HEK293 (cell line): ENCODE data around the gene NASP.
A peak's percentile ranks its signal among the peaks of the same experiment; 100 is the strongest.

Experiments used
- IKZF3 ChIP-seq: fragments of 450-650 bp; IDR thresholded peaks from 2 replicates; pipeline ENCODE4 v1.5.0; 2018; ENCODE audit warnings: missing biosample characterization, mild to moderate bottlenecking, missing genetic modification characterization, moderate library complexity
- SETDB1 ChIP-seq: IDR thresholded peaks from one replicate; pipeline ENCODE4 v1.6.1; 2017; ENCODE audit warnings: mild to moderate bottlenecking, low read length, moderate library complexity, mixed read lengths; ENCODE audit not compliant: insufficient read length
- TCF7L2 ChIP-seq: IDR thresholded peaks from 2 replicates; pipeline ENCODE4 v1.6.1; 2011; ENCODE audit warnings: low read depth, mild to moderate bottlenecking, inconsistent platforms, low read length, moderate library complexity, borderline replicate concordance
- WT1 ChIP-seq: fragments of 450-650 bp; formaldehyde crosslinking; IDR thresholded peaks from 2 replicates; pipeline ENCODE4 v1.5.1; 2016; ENCODE audit warnings: missing biosample characterization, missing genetic modification characterization
- YY2 ChIP-seq: fragments of 450-650 bp; formaldehyde crosslinking; IDR thresholded peaks from 2 replicates; pipeline ENCODE4 v1.5.1; 2016; ENCODE audit warnings: missing biosample characterization, missing genetic modification characterization
- ZBTB17 ChIP-seq: fragments of 450-650 bp; formaldehyde crosslinking; IDR thresholded peaks from 2 replicates; pipeline ENCODE4 v1.5.1; 2016; ENCODE audit warnings: missing biosample characterization, missing genetic modification characterization
- ZFHX2 ChIP-seq: fragments of 450-650 bp; formaldehyde crosslinking; conservative IDR thresholded peaks from 2 replicates; pipeline ENCODE4 v1.5.1; 2016; ENCODE audit warnings: missing biosample characterization, missing genetic modification characterization
- ZNF146 ChIP-seq: fragments of 450-650 bp; formaldehyde crosslinking; IDR thresholded peaks from 2 replicates; pipeline ENCODE4 v1.5.1; 2016; ENCODE audit warnings: missing biosample characterization, missing genetic modification characterization
- ZNF274 ChIP-seq, 2 experiments: fragments of 200-500 bp in 1 of 2; fragments of 450-650 bp in 1 of 2; sonication (Bioruptor generic) in 1 of 2; formaldehyde crosslinking in 1 of 2; IDR thresholded peaks; 2 replicates each; pipeline versions ENCODE4 v1.5.1 to v1.6.1; 2014 to 2016; ENCODE audit warnings: borderline replicate concordance in 1 of 2, inconsistent platforms in 1 of 2, low read length in 1 of 2, missing biosample characterization in 1 of 2, missing genetic modification characterization in 1 of 2
- ZNF311 ChIP-seq: fragments of 450-650 bp; formaldehyde crosslinking; IDR thresholded peaks from 2 replicates; pipeline ENCODE4 v1.5.1; 2017; ENCODE audit warnings: missing biosample characterization, missing genetic modification characterization, borderline replicate concordance
- ZNF354C ChIP-seq: fragments of 450-650 bp; formaldehyde crosslinking; IDR thresholded peaks from 2 replicates; pipeline ENCODE4 v1.5.1; 2016; ENCODE audit warnings: missing biosample characterization, missing genetic modification characterization, low read depth, borderline replicate concordance
- ZNF416 ChIP-seq: fragments of 450-650 bp; formaldehyde crosslinking; IDR thresholded peaks from 2 replicates; pipeline ENCODE4 v1.5.1; 2016; ENCODE audit warnings: missing biosample characterization, missing genetic modification characterization
- ZNF621 ChIP-seq: fragments of 450-650 bp; formaldehyde crosslinking; IDR thresholded peaks from 2 replicates; pipeline ENCODE4 v1.5.1; 2017; ENCODE audit warnings: missing biosample characterization, missing genetic modification characterization
- ZNF660 ChIP-seq: fragments of 450-650 bp; IDR thresholded peaks from 2 replicates; pipeline ENCODE4 v1.5.1; 2018; ENCODE audit warnings: missing biosample characterization, mild to moderate bottlenecking, missing genetic modification characterization
- ZNF792 ChIP-seq: fragments of 450-650 bp; formaldehyde crosslinking; IDR thresholded peaks from 2 replicates; pipeline ENCODE4 v1.5.1; 2016; ENCODE audit warnings: missing biosample characterization, missing genetic modification characterization
- TF ChIP-seq, protein P1 (sequence below): fragments of 450-650 bp; formaldehyde crosslinking; IDR thresholded peaks from 2 replicates; pipeline ENCODE4 v1.5.1; 2016; ENCODE audit warnings: missing biosample characterization, missing genetic modification characterization
- TF ChIP-seq, protein P2 (sequence below): fragments of 450-650 bp; formaldehyde crosslinking; IDR thresholded peaks from 2 replicates; pipeline ENCODE4 v1.5.1; 2016; ENCODE audit warnings: missing biosample characterization, missing genetic modification characterization
- TF ChIP-seq, protein P3 (sequence below): fragments of 450-650 bp; formaldehyde crosslinking; IDR thresholded peaks from 2 replicates; pipeline ENCODE4 v1.5.1; 2016; ENCODE audit warnings: missing biosample characterization, missing genetic modification characterization
- TF ChIP-seq, protein P4 (sequence below): fragments of 450-650 bp; formaldehyde crosslinking; IDR thresholded peaks from 2 replicates; pipeline ENCODE4 v1.5.1; 2016; ENCODE audit warnings: missing biosample characterization, missing genetic modification characterization, low read depth
- TF ChIP-seq, protein P5 (sequence below): fragments of 450-650 bp; formaldehyde crosslinking; IDR thresholded peaks from 2 replicates; pipeline ENCODE4 v1.5.1; 2017; ENCODE audit warnings: missing biosample characterization, missing genetic modification characterization
- TF ChIP-seq, protein P6 (sequence below): fragments of 450-650 bp; formaldehyde crosslinking; IDR thresholded peaks from 2 replicates; pipeline ENCODE4 v1.5.0; 2017; ENCODE audit warnings: missing biosample characterization, missing genetic modification characterization, borderline replicate concordance
- TF ChIP-seq, protein P7 (sequence below): fragments of 450-650 bp; formaldehyde crosslinking; IDR thresholded peaks from 2 replicates; pipeline ENCODE4 v1.5.1; 2016; ENCODE audit warnings: missing biosample characterization, missing genetic modification characterization, borderline replicate concordance

Gene NASP

DNA sequence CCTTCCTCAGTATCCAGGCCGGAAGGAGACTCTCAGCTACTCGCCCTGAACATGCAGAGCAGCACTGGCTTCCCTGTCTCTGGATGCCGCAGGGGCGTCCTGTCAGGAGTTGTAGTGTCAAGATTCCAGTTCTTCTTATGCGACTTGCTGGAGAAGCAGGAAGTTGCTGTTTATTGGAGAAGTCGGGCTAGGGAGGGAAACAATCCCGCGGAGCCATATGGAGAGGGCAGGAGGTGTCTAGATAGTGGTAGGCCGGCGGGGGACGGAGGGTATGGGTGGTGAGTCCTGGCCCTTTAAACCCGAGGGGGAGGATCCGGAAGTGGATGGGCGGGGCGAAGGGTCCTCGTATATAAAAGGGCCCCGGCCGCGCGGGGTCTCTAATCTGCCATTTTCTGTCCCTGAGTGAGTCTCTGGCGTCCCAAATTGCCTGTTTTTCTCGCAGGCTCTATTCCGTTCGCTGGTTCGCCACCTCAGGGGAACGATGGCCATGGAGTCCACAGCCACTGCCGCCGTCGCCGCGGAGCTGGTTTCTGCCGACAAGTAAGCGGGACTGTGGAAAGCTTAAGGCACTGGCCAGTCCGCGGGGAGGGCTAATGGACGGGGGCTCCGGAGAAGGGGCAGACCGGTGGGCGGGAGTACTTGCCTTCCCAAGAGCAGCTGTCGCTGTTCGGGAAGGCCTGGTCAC is at the start of gene NASP (continued):
- TF ChIP-seq, protein P1, sequence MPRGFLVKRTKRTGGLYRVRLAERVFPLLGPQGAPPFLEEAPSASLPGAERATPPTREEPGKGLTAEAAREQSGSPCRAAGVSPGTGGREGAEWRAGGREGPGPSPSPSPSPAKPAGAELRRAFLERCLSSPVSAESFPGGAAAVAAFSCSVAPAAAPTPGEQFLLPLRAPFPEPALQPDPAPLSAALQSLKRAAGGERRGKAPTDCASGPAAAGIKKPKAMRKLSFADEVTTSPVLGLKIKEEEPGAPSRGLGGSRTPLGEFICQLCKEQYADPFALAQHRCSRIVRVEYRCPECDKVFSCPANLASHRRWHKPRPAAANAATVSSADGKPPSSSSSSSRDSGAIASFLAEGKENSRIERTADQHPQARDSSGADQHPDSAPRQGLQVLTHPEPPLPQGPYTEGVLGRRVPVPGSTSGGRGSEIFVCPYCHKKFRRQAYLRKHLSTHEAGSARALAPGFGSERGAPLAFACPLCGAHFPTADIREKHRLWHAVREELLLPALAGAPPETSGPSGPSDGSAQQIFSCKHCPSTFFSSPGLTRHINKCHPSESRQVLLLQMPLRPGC (tag by site-specific recombination): no peak
- TF ChIP-seq WT1 (tag by site-specific recombination) (peak; percentile 44; the same call in 1 of the 2 replicates), ZNF311 (tag by site-specific recombination) (no peak), ZNF621 (tag by site-specific recombination) (no peak), ZNF416 (no peak), ZNF354C (tag by site-specific recombination) (no peak), ZBTB17 (tag by site-specific recombination) (peak; percentile 79), ZNF274 (IDR thresholded peaks at IDR 0.05; ENCODE audit: low read length) (no peak), ZNF274 (tag by site-specific recombination; IDR thresholded peaks at IDR 0.05; ENCODE audit: borderline replicate concordance) (no peak), ZNF792 (tag by site-specific recombination) (no peak), YY2 (tag by site-specific recombination) (peak; percentile 86), ZFHX2 (tag by site-specific recombination) (peak; percentile 46; the same call in 1 of the 2 replicates), IKZF3 (tag by site-specific recombination) (no peak), ZNF660 (peak; percentile 32), TCF7L2 (no peak), ZNF146 (tag by site-specific recombination) (no peak), SETDB1 (no peak)
- TF ChIP-seq, protein P2, sequence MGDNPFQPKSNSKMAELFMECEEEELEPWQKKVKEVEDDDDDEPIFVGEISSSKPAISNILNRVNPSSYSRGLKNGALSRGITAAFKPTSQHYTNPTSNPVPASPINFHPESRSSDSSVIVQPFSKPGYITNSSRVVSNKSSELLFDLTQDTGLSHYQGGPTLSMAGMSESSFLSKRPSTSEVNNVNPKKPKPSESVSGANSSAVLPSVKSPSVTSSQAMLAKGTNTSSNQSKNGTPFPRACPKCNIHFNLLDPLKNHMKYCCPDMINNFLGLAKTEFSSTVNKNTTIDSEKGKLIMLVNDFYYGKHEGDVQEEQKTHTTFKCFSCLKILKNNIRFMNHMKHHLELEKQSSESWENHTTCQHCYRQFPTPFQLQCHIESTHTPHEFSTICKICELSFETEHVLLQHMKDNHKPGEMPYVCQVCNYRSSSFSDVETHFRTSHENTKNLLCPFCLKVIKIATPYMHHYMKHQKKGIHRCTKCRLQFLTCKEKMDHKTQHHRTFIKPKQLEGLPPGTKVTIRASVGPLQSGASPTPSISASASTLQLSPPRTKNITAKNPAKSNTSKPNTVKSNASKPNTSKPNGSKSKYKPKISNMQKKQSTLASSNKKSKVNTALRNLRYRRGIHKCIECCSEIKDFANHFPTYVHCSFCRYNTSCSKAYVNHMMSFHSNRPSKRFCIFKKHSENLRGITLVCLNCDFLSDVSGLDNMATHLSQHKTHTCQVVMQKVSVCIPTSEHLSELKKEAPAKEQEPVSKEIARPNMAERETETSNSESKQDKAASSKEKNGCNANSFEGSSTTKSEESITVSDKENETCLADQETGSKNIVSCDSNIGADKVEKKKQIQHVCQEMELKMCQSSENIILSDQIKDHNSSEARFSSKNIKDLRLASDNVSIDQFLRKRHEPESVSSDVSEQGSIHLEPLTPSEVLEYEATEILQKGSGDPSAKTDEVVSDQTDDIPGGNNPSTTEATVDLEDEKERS (tag by site-specific recombination): no peak
- TF ChIP-seq, protein P3, sequence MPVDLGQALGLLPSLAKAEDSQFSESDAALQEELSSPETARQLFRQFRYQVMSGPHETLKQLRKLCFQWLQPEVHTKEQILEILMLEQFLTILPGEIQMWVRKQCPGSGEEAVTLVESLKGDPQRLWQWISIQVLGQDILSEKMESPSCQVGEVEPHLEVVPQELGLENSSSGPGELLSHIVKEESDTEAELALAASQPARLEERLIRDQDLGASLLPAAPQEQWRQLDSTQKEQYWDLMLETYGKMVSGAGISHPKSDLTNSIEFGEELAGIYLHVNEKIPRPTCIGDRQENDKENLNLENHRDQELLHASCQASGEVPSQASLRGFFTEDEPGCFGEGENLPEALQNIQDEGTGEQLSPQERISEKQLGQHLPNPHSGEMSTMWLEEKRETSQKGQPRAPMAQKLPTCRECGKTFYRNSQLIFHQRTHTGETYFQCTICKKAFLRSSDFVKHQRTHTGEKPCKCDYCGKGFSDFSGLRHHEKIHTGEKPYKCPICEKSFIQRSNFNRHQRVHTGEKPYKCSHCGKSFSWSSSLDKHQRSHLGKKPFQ (tag by site-specific recombination): no peak
- TF ChIP-seq, protein P4, sequence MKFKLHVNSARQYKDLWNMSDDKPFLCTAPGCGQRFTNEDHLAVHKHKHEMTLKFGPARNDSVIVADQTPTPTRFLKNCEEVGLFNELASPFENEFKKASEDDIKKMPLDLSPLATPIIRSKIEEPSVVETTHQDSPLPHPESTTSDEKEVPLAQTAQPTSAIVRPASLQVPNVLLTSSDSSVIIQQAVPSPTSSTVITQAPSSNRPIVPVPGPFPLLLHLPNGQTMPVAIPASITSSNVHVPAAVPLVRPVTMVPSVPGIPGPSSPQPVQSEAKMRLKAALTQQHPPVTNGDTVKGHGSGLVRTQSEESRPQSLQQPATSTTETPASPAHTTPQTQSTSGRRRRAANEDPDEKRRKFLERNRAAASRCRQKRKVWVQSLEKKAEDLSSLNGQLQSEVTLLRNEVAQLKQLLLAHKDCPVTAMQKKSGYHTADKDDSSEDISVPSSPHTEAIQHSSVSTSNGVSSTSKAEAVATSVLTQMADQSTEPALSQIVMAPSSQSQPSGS (tag by site-specific recombination): no peak
- TF ChIP-seq, protein P5, sequence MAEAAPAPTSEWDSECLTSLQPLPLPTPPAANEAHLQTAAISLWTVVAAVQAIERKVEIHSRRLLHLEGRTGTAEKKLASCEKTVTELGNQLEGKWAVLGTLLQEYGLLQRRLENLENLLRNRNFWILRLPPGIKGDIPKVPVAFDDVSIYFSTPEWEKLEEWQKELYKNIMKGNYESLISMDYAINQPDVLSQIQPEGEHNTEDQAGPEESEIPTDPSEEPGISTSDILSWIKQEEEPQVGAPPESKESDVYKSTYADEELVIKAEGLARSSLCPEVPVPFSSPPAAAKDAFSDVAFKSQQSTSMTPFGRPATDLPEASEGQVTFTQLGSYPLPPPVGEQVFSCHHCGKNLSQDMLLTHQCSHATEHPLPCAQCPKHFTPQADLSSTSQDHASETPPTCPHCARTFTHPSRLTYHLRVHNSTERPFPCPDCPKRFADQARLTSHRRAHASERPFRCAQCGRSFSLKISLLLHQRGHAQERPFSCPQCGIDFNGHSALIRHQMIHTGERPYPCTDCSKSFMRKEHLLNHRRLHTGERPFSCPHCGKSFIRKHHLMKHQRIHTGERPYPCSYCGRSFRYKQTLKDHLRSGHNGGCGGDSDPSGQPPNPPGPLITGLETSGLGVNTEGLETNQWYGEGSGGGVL (tag by site-specific recombination): no peak
- TF ChIP-seq, protein P6, sequence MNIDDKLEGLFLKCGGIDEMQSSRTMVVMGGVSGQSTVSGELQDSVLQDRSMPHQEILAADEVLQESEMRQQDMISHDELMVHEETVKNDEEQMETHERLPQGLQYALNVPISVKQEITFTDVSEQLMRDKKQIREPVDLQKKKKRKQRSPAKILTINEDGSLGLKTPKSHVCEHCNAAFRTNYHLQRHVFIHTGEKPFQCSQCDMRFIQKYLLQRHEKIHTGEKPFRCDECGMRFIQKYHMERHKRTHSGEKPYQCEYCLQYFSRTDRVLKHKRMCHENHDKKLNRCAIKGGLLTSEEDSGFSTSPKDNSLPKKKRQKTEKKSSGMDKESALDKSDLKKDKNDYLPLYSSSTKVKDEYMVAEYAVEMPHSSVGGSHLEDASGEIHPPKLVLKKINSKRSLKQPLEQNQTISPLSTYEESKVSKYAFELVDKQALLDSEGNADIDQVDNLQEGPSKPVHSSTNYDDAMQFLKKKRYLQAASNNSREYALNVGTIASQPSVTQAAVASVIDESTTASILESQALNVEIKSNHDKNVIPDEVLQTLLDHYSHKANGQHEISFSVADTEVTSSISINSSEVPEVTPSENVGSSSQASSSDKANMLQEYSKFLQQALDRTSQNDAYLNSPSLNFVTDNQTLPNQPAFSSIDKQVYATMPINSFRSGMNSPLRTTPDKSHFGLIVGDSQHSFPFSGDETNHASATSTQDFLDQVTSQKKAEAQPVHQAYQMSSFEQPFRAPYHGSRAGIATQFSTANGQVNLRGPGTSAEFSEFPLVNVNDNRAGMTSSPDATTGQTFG (tag by site-specific recombination): no peak; the same call in 1 of the 2 replicates
- TF ChIP-seq, protein P7, sequence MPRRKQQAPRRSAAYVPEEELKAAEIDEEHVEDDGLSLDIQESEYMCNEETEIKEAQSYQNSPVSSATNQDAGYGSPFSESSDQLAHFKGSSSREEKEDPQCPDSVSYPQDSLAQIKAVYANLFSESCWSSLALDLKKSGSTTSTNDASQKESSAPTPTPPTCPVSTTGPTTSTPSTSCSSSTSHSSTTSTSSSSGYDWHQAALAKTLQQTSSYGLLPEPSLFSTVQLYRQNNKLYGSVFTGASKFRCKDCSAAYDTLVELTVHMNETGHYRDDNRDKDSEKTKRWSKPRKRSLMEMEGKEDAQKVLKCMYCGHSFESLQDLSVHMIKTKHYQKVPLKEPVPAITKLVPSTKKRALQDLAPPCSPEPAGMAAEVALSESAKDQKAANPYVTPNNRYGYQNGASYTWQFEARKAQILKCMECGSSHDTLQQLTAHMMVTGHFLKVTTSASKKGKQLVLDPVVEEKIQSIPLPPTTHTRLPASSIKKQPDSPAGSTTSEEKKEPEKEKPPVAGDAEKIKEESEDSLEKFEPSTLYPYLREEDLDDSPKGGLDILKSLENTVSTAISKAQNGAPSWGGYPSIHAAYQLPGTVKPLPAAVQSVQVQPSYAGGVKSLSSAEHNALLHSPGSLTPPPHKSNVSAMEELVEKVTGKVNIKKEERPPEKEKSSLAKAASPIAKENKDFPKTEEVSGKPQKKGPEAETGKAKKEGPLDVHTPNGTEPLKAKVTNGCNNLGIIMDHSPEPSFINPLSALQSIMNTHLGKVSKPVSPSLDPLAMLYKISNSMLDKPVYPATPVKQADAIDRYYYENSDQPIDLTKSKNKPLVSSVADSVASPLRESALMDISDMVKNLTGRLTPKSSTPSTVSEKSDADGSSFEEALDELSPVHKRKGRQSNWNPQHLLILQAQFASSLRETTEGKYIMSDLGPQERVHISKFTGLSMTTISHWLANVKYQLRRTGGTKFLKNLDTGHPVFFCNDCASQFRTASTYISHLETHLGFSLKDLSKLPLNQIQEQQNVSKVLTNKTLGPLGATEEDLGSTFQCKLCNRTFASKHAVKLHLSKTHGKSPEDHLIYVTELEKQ (tag by site-specific recombination): no peak
